ENCODE data around the gene LCN9.

GRCh38 chr9:135669616-135670285, 6.6 kb downstream of the LCN9 start:
- TF ChIP-seq CTCF (conservative IDR thresholded peaks at IDR 0.05; ENCODE audit: low read depth in 2 of 2): no peak
- TF ChIP-seq ZNF114 (CRISPR knock-in tag; IDR thresholded peaks at IDR 0.05): no peak
- TF ChIP-seq EZH2 (IDR thresholded peaks at IDR 0.05; ENCODE audit: low read depth, unreplicated experiment): no peak
- no peak for TF ChIP-seq REST (IDR thresholded peaks at IDR 0.05; ENCODE audit: unreplicated experiment)
- TF ChIP-seq EZH2phosphoT487 (IDR thresholded peaks at IDR 0.05; ENCODE audit: unreplicated experiment): no peak
- no peak for TF ChIP-seq JUNB (IDR thresholded peaks at IDR 0.05; ENCODE audit: unreplicated experiment)
- TF ChIP-seq POLR2AphosphoS5 (IDR thresholded peaks at IDR 0.05; ENCODE audit: low read depth): no peak
